Small intestine (tissue), 7 donors: ENCODE measurements around the gene RNF151. TPM values are rescaled to one million over a fixed set of nuclear protein-coding genes. Genes with fewer than 3 reads are reported as not detected.
"Not testable (repeated sequence)": the region's sequence is repeated elsewhere in the genome, so short reads cannot be mapped to it uniquely, and the experiment has no call there.

ENCODE experiments used
- DNase-seq, 2 donors: peaks; one replicate each; pipeline versions ENCODE4 v3.0.0 to v3.0.0-alpha.2; 2013
- FAIRE-seq: peaks from 2 replicates; lab custom pipeline; 2012; peaks lifted over from hg19 to GRCh38; lab: Jason Lieb, UNC
- H3K27ac ChIP-seq, 3 donors: one replicate each; pipeline ENCODE4 v1.5.1; 2013; ENCODE audit warnings: low read length in 2 of 3, mild to moderate bottlenecking in 2 of 3, control low read depth in 1 of 3, inconsistent platforms in 1 of 3, low read depth in 1 of 3, moderate library complexity in 1 of 3
- H3K27me3 ChIP-seq, 3 donors: one replicate each; pipeline ENCODE4 v1.6.1; 2013; ENCODE audit warnings: low read length in 3 of 3, inconsistent platforms in 1 of 3; ENCODE audit not compliant: control insufficient read depth in 3 of 3, insufficient read depth in 3 of 3
- H3K36me3 ChIP-seq, 3 donors: one replicate each; pipeline ENCODE4 v1.6.1; 2013; ENCODE audit warnings: low read length in 3 of 3, inconsistent platforms in 1 of 3, low read depth in 1 of 3, mild to moderate bottlenecking in 1 of 3, moderate library complexity in 1 of 3; ENCODE audit not compliant: control insufficient read depth in 3 of 3, insufficient read depth in 2 of 3
- H3K4me1 ChIP-seq, 3 donors: one replicate each; pipeline ENCODE4 v1.6.1; 2013; ENCODE audit warnings: low read length in 2 of 3, inconsistent platforms in 1 of 3, low read depth in 1 of 3, mild to moderate bottlenecking in 1 of 3, moderate library complexity in 1 of 3; ENCODE audit not compliant: control insufficient read depth in 3 of 3, insufficient read depth in 2 of 3
- H3K4me3 ChIP-seq, 3 donors: one replicate each; pipeline ENCODE4 v1.5.1; 2013; ENCODE audit warnings: low read length in 3 of 3, control low read depth in 1 of 3, inconsistent platforms in 1 of 3, low read depth in 1 of 3, mild to moderate bottlenecking in 1 of 3, moderate library complexity in 1 of 3
- H3K9me3 ChIP-seq, 2 donors: one replicate each; pipeline ENCODE4 v1.6.1; 2013; ENCODE audit warnings: low read depth in 1 of 2, low read length in 1 of 2; ENCODE audit not compliant: control insufficient read depth in 2 of 2, insufficient read depth in 1 of 2
- WGBS, 3 donors: extraction: QIAGEN DNeasy Blood & Tissue Kit; methylation state at CpG; one replicate each; pipeline ENCODE4 v1.1.7; 2013; 5-methylcytosine and 5-hydroxymethylcytosine counted together
- polyA plus RNA-seq, 4 donors: library from polyadenylated mRNA; stranded (reverse) in 3 of 4; unstranded in 1 of 4; fragments of 200-250 nt in 3 of 4; fragments of 120-200 nt in 1 of 4; gene quantifications; one replicate each; pipeline versions ENCODE4 v1.2.1 to v1.2.3, GENCODE V29; 2013
- donor health status: healthy with polysubstance abuse.
- donor health status: control.
- donor health status: control.
- donor health status: Bipolar disorder and iron deficiency.
- donor health status: healthy.

The RNF151 gene
- polyA plus RNA-seq, 4 donors = 0.09 to 0.18 TPM; not detected in 2

DNA sequence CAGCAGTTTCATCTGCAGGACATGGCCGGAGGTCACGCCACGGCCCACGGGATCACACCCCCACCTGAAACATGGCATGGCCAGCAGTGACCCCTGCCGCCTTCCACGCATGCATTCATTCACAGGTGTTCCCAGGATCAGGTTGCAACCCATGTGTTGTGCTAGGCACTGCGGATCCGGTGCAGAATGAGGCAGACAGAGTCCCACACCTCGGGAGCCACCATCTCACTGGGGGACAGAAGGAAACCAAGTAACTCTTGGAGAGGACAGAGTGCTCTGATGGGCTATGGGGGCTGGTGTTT is 19.3 kb upstream of the RNF151 start:
- H3K27ac ChIP-seq = no peak overlapping the region
- H3K27me3 ChIP-seq = no peaks in the 10 kb centered on the region
- peaks cover 0 to 4% (median 0%) of the 10 kb centered on the region in 3 donors for H3K4me1 ChIP-seq
- FAIRE-seq = no peak
- 84 to 92% (median 90%) methylated on average over 9 of the region's 9 CpGs for WGBS, 3 donors
- DNase-seq = no peak
- no peaks in the 10 kb centered on the region for H3K36me3 ChIP-seq
- H3K4me3 ChIP-seq = no peak overlapping the region
- no peaks in the 10 kb centered on the region for H3K9me3 ChIP-seq

DNA sequence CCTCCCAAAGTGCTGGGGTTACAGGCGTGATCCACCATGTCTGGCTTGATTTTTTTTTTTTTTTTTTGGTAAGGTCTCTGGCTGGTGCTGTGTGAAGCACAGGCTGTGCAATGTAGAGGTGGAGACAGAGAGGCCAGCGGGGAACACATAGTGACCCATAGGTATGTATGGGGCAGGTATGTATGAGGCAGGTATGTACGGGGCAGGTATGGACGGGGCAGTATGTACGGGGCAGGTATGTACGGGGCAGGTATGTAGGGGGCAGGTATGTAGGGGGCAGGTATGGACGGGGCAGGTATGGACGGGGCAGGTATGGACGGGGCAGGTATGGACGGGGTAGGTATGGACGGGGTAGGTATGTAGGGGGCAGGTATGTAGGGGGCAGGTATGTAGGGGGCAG is 17.1 kb upstream of the RNF151 start:
- FAIRE-seq (no peak), DNase-seq (no peak)
- 91 to 95% (median 93%) methylated on average over 11 of the region's 11 CpGs for WGBS, 3 donors
- no peaks in the 10 kb centered on the region for H3K4me1 ChIP-seq
- peaks cover 0 to 3% (median 0%) of the 10 kb centered on the region in 3 donors for H3K27me3 ChIP-seq
- H3K36me3 ChIP-seq = no peaks in the 10 kb centered on the region
- no peak overlapping the region for H3K27ac ChIP-seq
- no peak overlapping the region for H3K4me3 ChIP-seq
- no peaks in the 10 kb centered on the region for H3K9me3 ChIP-seq

DNA sequence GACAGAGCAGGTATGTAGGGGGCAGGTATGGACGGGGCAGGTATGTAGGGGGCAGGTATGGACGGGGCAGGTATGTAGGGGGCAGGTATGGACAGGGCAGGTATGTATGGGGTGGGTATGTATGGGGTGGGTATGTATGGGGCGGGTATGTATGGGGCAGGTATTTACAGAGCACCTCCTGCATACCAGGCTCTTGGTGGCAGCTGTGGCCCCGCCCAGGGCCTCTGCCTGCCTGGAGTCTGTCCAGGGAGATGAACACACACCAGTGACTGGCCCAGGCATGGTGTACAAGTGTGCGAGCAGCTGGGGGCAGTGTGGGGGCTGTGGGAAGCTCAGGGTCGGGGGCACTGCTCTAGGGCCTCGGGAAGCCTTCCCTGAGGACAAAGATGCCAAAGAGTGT is 16.6 kb upstream of the RNF151 start:
- Histone ChIP-seq H3K27ac (no peak overlapping the region), H3K9me3 (no peaks in the 10 kb centered on the region), H3K36me3 (no peaks in the 10 kb centered on the region), H3K4me3 (no peak overlapping the region), H3K27me3 (peaks cover 0 to 5% (median 0%) of the 10 kb centered on the region in 3 donors), H3K4me1 (no peaks in the 10 kb centered on the region)
- no peak for DNase-seq
- no peak for FAIRE-seq
- 51 to 75% (median 70%) methylated on average over 5 to 7 of the region's 7 CpGs for WGBS, 3 donors

DNA sequence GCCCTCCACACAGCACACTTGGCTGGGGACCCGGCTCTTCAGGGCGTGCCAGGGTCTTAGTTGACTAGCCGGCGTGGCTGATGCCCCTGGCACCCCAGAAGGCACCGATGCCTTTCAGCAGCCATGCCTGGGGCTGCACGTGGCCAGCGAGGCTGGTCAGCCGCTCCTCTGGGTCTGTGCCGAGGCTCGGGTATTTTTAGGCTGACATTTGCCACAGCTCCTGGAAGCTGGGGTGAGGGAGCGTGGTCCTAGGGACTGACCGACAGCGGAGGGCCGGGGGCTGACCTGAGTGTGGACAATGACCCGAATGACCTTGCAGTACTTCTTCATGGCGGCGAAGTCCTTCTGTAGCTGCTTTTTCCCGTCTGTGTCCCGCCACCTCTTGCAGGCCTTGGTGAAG is 16.1 kb upstream of the RNF151 start:
- WGBS, 3 donors = 84 to 91% (median 91%) methylated on average over 19 of the region's 19 CpGs
- Histone ChIP-seq H3K27ac (no peak overlapping the region), H3K27me3 (peaks cover 0 to 6% (median 0%) of the 10 kb centered on the region in 3 donors), H3K9me3 (no peaks in the 10 kb centered on the region), H3K4me1 (no peaks in the 10 kb centered on the region), H3K4me3 (no peak overlapping the region), H3K36me3 (no peaks in the 10 kb centered on the region)
- no peak for FAIRE-seq
- no peak for DNase-seq

DNA sequence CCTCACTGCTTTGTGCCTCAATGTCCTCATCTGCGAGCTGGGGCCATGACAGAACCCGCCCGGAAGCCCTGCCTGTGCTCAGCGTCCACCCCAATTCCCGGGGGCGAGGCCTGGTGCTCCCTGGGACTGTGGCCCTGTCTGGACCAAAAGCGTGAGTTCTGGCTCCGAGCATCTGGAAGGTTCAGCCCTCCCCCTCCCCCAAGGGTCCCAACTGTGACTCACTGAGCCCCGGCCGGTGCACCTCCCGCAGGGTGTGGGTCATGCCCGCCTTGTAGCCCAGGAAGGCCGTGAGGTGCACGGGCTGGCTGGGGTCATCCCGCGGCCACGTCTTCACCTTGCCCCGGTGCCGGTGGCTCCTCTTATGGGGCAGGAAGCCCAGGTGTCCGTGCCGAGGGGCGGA is 12.9 kb upstream of the RNF151 start:
- no peak for DNase-seq
- Histone ChIP-seq H3K36me3 (no peaks in the 10 kb centered on the region), H3K27ac (no peak overlapping the region), H3K9me3 (no peaks in the 10 kb centered on the region), H3K4me3 (no peak overlapping the region), H3K27me3 (peaks cover 0 to 13% (median 0%) of the 10 kb centered on the region in 3 donors), H3K4me1 (peaks cover 0 to under 1% (median 0%) of the 10 kb centered on the region in 3 donors)
- no peak for FAIRE-seq
- 85 to 89% (median 87%) methylated on average over 20 to 22 of the region's 22 CpGs for WGBS, 3 donors

DNA sequence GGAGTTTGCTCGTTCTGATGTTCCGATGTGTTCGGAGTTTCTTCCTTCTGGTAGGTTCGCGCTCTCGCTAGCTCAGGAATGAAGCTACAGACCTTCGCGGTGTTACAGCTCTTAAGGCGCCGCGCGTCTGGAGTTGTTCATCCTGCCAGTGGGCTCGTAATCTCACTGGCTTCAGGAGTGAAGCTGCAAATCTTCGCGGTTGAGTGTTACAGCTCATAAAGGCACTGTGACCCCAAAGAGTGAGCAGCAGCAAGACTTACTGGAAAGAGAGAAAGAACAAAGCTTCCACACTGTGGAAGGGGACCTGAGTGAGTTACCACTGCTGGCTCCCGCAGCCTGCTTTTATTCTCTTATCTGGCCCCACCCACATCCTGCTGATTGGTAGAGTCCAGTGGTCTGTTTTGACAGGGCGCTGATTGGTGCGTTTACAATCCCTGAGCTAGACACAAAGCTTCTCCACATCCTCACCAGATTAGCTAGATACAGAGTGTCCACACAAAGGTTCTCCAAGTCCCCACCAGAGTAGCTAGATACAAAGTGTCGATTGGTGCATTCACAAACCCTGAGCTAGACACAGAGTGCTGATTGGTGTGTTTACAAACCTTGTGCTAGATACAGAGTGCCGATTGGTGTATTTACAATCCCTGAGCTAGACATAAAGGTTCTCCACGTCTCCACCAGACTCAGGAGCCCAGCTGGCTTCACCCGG is 9.1 kb upstream of the RNF151 start:
- 82 to 92% (median 87%) methylated on average over 20 to 21 of the region's 22 CpGs for WGBS, 3 donors
- not testable (repeated sequence) for FAIRE-seq, H3K4me3 ChIP-seq, H3K27ac ChIP-seq, DNase-seq, H3K9me3 ChIP-seq
- Histone ChIP-seq H3K27me3 (peaks cover 0 to 15% (median 0%) of the 10 kb centered on the region in 3 donors), H3K4me1 (peaks cover 0 to 20% (median 3%) of the 10 kb centered on the region in 3 donors), H3K36me3 (peaks cover 3 to 23% (median 10%) of the 10 kb centered on the region in 3 donors)

DNA sequence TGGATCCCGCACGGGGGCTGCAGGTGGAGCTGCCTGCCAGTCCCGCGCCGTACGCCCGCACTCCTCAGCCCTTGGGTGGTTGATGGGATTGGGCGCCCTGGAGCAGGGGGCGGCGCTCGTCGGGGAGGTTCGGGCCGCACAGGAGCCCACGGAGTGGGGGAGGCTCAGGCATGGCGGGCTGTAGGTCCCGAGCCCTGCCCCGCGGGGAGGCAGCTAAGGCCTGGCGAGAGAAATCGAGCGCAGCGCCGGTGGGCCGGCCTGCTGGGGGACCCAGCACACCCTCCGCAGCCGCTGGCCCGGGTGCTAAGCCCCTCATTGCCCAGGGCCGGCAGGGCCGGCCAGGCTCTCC is 8.5 kb upstream of the RNF151 start:
- not testable (repeated sequence) for H3K27ac ChIP-seq, H3K9me3 ChIP-seq, H3K4me3 ChIP-seq, FAIRE-seq, DNase-seq
- H3K36me3 ChIP-seq = peaks cover 3 to 28% (median 13%) of the 10 kb centered on the region in 3 donors
- peaks cover 0 to 25% (median 3%) of the 10 kb centered on the region in 3 donors for H3K4me1 ChIP-seq
- peaks cover 0 to 12% (median 0%) of the 10 kb centered on the region in 3 donors for H3K27me3 ChIP-seq
- 70 to 81% (median 76%) methylated on average over 24 to 30 of the region's 30 CpGs for WGBS, 3 donors

DNA sequence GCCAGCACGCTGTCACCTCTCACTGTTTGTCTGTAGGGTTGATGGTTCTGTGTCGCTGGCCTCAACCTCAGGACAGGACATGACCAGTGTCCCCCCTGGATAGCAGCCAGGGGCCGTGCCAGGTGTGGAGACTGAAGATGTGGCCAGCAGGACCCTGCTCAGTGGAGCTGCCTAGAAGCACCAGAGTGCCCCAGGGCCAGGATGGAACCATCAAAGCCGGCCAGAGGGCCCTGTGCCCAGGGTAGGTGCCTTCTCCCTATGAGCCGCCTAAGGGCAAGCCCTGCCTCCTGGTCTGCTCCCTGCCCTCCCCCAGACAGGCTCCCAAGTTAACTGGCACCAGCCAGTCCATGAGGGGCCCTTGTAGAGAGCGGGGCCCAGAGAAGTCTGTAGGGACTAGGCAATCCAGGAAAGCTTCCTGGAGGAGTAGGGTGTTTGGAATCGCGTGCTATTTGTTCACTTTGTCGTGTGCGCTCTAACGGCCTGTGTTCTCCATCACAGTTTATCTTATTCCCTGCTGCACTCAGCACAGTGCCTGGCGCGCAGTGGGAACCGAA is 7.9 kb upstream of the RNF151 start:
- H3K36me3 ChIP-seq = peaks cover 3 to 35% (median 13%) of the 10 kb centered on the region in 3 donors
- WGBS, 3 donors = 21 to 35% (median 34%) methylated on average over 14 of the region's 14 CpGs
- H3K27me3 ChIP-seq = peaks cover 0 to 12% (median 0%) of the 10 kb centered on the region in 3 donors
- FAIRE-seq (no peak), DNase-seq (no peak)
- H3K4me1 ChIP-seq = peaks cover 0 to 28% (median 3%) of the 10 kb centered on the region in 3 donors
- H3K4me3 ChIP-seq = no peak overlapping the region
- H3K9me3 ChIP-seq = no peaks in the 10 kb centered on the region
- H3K27ac ChIP-seq = peak overlapping the region in 1 of 3 donors; percentile 59
